ENCODE data around the gene TDO2. TPM values are rescaled to one million over a fixed set of nuclear protein-coding genes. Genes with fewer than 3 reads are reported as not detected.

The TDO2 gene
- total RNA-seq, 1 donor from 2014 or later = 0.21 TPM

DNA sequence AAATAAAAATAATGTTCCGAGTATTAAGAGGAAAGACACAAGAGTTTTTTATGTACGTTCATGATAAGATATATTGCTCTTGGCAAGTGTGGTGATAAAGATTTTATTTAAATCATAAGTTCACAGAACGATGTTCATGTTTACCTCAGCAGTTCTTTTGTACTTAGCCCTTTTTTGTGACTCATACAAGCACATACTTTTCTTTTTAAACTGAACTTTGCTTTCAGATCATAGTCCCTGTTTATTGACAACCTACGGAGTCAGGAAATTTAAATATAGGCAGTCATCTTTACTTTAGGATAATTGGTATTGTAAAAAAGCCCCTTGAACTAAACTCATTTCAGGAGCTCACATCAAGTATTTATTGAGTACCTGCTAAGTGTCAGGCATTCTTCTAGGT lies 51.4 kb downstream of the TDO2 start:
- Histone ChIP-seq H3K27ac (no peak overlapping the region), H3K36me3 (no peaks in the 10 kb centered on the region), H3K4me1 (peaks cover 0 to 4% of the 10 kb centered on the region in 2 donors), H3K27me3 (no peaks in the 10 kb centered on the region), H3K9me3 (no peaks in the 10 kb centered on the region), H3K4me3 (no peak overlapping the region)
- intact Hi-C loops (cut with DNase I) = loop anchor here (1.0 to 10.0 kb wide), 5 partner anchors 428 to 1020 kb away; partner anchors contain the start of genes MAP9 and PDGFC
- DNase-seq (ENCODE audit: low spot score in 2 of 2) = no peak
- no peak for TF ChIP-seq CTCF (IDR thresholded peaks at IDR 0.05)

DNA sequence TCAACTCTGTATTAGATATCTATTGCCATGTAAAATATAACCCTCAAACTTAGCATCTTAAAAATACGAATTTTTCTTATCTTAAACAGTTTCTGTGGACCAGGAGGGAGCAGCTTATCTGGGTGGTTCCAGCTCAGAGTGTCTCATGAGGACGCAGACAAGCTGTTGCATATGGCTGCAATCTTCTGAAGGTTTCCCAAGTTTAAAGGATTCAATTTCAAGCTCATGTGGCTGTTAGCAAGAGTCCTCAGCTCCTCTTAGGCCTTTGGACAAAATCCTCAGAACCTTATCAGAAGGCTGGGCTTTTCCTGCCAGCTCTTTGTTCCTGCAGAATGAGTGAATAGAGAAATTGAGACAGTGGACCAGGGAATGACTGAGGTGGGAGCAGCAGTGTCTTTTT lies 53.0 kb downstream of the TDO2 start:
- DNase-seq (ENCODE audit: low spot score in 2 of 2) = no peak
- no peaks in the 10 kb centered on the region for H3K36me3 ChIP-seq

DNA sequence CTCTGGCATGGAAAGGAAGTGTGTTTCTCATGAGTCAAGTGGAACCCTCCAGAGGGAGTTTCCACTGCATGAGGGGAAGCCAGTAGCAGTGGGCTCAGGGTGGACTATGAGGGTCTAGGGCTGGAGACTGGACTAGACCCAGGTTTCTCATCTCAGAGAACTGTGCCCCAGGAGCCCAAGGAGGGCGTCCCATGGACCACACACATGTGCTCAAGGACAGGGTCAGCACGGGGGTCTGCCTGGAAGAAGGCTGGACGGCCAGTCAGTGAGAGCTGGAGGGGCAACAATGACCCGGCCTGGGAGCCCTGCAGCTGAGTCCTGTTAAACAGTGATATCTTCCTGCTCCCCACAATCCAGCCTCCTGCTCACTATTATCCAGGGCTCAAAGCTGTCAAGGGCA lies 55.9 kb downstream of the TDO2 start:
- no peak for TF ChIP-seq CTCF (IDR thresholded peaks at IDR 0.05)
- Histone ChIP-seq H3K4me1 (peaks cover 0 to under 1% of the 10 kb centered on the region in 2 donors), H3K27me3 (no peaks in the 10 kb centered on the region), H3K36me3 (no peaks in the 10 kb centered on the region), H3K4me3 (no peak overlapping the region), H3K9me3 (no peaks in the 10 kb centered on the region), H3K27ac (no peak overlapping the region)
- intact Hi-C loops (cut with DNase I) = loop anchor here (10.0 kb wide), 2 partner anchors 585 to 1015 kb away; partner anchors contain the start of genes MAP9 and PDGFC
- no peak for DNase-seq (ENCODE audit: low spot score in 2 of 2)

More for the DNA sequence above, 53.0 kb downstream of the TDO2 start:
- Histone ChIP-seq H3K27ac (no peak overlapping the region), H3K27me3 (no peaks in the 10 kb centered on the region), H3K9me3 (no peaks in the 10 kb centered on the region), H3K4me1 (peaks cover 0 to 4% of the 10 kb centered on the region in 2 donors), H3K4me3 (no peak overlapping the region)
- intact Hi-C loops (cut with DNase I) = loop anchor here (10.0 kb wide), 2 partner anchors 582 to 1018 kb away; partner anchors contain the start of genes MAP9 and PDGFC
- no peak for TF ChIP-seq CTCF (IDR thresholded peaks at IDR 0.05)

DNA sequence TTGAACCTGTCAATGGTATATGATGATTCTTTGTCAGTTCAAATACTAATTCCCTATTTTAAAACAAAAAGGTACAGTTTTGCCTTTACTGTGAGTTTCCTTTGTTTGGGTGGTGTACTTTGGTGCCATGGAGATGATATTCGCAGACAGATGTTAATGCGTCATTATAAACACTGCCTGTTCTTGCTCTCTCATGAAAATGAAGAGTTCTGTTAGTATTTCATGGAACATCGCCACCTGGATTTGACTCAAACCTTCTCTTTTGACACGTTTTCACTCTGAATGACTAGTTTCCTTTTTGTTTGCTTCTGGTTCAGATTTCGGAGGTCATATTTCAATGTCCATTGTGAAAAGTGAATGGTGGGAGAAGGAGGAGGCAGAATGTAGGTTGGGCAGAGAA lies 57.0 kb downstream of the TDO2 start:
- Histone ChIP-seq H3K4me1 (no peaks in the 10 kb centered on the region), H3K4me3 (no peak overlapping the region), H3K27me3 (no peaks in the 10 kb centered on the region), H3K27ac (no peak overlapping the region), H3K36me3 (no peaks in the 10 kb centered on the region), H3K9me3 (no peaks in the 10 kb centered on the region)
- TF ChIP-seq CTCF (IDR thresholded peaks at IDR 0.05) = no peak
- DNase-seq (ENCODE audit: low spot score in 2 of 2) = no peak
- intact Hi-C loops (cut with DNase I) = no loop called here

DNA sequence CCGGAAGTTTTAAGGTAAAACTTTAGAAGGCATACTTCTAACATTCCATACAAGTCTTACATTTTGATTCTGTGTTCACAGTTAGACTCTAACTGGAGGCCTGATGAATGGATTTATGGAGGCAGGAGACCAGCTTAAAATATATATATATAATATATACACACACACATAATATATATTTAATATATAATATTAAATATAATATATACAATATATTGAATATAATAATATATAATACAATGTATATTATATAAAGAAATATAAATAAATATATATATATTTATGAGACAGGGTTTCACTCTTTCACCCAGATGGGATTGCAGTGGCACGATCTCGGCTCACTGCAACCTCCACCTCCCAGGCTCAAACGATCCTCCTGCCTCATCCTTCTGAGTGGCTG lies 58.1 kb downstream of the TDO2 start:
- Histone ChIP-seq H3K27me3 (no peaks in the 10 kb centered on the region), H3K9me3 (no peaks in the 10 kb centered on the region), H3K27ac (no peak overlapping the region), H3K36me3 (no peaks in the 10 kb centered on the region), H3K4me3 (no peak overlapping the region), H3K4me1 (no peaks in the 10 kb centered on the region)
- intact Hi-C loops (cut with DNase I) = no loop called here
- DNase-seq (ENCODE audit: low spot score in 2 of 2) = no peak
- no peak for TF ChIP-seq CTCF (IDR thresholded peaks at IDR 0.05)

DNA sequence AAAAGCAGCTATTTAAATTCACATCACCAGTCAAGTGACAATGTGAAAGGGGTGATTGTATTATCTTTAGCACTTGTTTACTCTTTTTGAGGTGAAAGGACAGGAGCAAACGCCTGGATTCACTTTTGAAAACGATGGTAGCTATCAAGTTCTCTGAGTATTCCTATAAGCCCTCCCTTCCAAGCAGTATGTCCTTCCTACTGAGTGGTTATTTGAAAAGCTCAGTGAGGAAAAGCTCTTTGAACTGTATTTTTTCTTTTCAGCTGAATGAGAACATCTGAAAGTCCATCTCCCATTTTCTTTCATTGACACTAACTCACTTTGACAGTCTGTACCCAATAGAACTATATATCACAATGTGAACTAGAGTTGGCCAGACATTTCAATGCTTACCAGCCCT lies 59.3 kb downstream of the TDO2 start:
- Histone ChIP-seq H3K9me3 (no peaks in the 10 kb centered on the region), H3K4me3 (no peak overlapping the region), H3K4me1 (no peaks in the 10 kb centered on the region), H3K27ac (no peak overlapping the region), H3K27me3 (no peaks in the 10 kb centered on the region), H3K36me3 (no peaks in the 10 kb centered on the region)
- TF ChIP-seq CTCF (IDR thresholded peaks at IDR 0.05) = no peak
- DNase-seq (ENCODE audit: low spot score in 2 of 2) = no peak
- intact Hi-C loops (cut with DNase I) = no loop called here

Data from ascending aorta (tissue), 2 donors.